Measurements from ENCODE around the gene LUZP2.

LUZP2 gene

DNA sequence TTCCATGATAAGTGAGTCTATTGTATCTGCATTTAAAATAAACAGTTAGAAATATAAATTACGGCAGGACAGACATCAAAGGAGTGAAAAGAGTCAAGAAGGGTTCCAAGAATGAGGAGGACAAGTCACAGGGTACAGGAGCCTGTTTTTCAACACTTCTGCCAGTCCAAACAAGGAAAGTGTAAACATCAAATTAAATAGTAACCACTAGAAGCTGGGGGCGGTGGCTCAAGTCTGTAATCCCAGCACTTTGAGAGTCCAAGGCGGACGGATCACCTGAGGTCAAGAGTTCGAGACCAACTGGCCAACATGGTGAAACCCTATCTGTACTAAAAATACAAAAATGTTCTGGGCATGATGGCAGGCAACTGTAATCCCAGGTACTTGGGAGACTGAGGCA lies 219.6 kb downstream of the LUZP2 start:
- no peak for DNase-seq (ENCODE audit: low spot score)

DNA sequence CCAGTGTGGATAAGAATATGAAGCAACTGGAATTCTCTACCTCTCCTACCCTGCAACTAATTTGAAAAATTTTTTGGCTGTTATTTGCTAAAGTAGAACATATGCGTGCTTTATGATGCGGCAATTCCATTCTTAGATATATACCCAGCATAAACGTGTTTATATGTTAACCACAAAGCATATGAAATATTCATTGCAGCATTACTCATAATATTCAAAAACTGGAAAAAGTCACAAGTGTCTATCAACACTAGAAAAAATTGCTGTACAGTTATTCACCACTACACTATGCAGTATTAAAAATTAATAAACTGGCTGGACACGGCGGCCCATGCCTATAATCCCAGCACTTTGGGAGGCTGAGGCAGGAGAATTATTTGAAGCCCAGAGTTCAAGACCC lies 226.4 kb downstream of the LUZP2 start:
- DNase-seq (ENCODE audit: low spot score) = no peak

- no peak for DNase-seq (ENCODE audit: low spot score)
Observed at GRCh38 chr11:24731554-24731953, 234.7 kb downstream of the LUZP2 start.

DNA sequence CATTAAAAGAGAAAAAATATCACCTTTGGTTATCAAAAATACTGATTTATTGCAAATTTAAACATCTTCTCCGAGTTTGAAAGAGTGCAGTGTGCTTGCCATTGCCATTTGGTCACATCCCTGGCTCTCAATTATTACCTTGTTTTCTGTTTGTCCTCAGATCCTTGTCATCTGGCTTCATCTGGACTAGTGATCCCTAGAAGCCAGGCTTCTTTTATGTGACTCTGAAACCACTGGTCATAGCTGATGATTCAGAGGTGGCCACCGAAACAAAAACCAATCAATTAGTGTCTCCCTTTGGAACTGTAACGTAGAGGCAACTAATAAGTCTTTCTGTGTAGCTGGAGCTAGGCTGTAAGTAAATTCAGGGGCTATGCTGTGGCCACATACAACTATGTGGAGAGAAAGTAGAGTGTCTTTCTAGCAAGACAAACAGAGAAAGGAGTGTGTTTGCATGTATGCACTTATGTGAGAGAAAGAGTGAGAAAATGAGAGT lies 237.9 kb downstream of the LUZP2 start:
- no peak for DNase-seq (ENCODE audit: low spot score)

- DNase-seq (ENCODE audit: low spot score) = no peak
Observed at GRCh38 chr11:24738972-24739371, 242.1 kb downstream of the LUZP2 start.

GRCh38 chr11:24739637-24740036 lies 242.8 kb downstream of the LUZP2 start:
- no peak for DNase-seq (ENCODE audit: low spot score)

- DNase-seq (ENCODE audit: low spot score) = no peak
Observed at GRCh38 chr11:24747275-24748251, 250.7 kb downstream of the LUZP2 start.

DNA sequence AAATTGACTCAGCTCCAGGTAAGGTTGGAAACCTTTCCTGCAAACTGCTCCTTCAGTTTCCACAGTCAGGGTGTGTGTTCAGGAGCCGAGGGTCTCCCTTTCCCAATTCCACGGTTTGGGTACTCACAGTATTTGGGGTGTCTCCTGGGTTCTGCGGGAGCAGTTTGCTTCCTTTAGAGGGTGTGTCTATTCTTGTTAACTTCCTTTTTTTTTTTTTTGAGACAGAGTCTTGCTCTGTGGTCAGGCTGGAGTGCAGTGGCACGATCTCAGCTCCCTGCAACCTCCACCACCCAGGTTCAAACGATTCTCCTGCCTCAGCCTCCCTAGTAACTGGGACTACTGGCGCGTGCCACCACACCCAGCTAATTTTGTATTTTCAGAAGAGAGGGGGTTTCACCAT lies 251.4 kb downstream of the LUZP2 start:
- DNase-seq (ENCODE audit: low spot score) = no peak

DNA sequence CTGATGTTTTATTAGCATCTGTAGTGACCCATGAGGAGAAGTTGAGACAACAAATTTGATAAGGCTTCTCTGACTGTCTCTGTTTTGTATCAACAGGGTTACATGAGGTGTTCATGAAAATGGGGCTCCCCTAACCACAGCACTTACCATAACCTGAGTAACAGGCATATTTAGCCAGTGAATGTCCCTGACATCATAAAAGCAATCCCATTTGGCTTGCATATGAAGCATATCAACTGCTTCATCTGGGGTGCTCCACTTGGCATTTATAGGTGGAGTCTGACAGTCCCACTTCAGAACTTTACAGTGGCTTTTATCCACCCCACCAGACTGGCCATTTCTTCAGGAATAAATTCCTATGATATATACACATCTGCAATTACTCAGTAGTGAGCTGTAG lies 257.6 kb downstream of the LUZP2 start:
- no peak for DNase-seq (ENCODE audit: low spot score)

GRCh38 chr11:24755260-24755839 lies 258.5 kb downstream of the LUZP2 start:
- no peak for DNase-seq (ENCODE audit: low spot score)

DNA sequence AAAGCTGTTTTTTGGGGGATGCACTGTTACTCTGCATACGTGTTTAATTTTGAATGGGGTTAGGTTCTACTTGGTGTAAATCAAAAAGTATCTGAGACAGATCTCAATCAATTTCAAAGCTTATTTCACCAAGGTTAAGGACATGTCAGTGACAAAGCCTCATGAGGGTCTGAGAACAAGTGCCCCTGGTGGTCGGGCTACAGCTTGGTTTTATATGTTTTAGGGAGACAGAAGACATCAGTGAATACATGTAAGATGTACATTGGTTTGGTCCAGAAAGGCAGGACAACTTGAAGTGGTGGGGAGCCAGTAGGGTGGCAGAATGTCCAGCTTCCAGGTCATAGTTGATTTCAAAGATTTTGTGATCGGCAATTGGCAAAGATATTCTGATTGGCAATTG lies 262.9 kb downstream of the LUZP2 start:
- DNase-seq (ENCODE audit: low spot score) = no peak

GRCh38 chr11:24760681-24761080 lies 263.8 kb downstream of the LUZP2 start:
- DNase-seq (ENCODE audit: low spot score) = no peak

- no peak for DNase-seq (ENCODE audit: low spot score)
Observed at GRCh38 chr11:24762076-24762475, 265.2 kb downstream of the LUZP2 start.

DNA sequence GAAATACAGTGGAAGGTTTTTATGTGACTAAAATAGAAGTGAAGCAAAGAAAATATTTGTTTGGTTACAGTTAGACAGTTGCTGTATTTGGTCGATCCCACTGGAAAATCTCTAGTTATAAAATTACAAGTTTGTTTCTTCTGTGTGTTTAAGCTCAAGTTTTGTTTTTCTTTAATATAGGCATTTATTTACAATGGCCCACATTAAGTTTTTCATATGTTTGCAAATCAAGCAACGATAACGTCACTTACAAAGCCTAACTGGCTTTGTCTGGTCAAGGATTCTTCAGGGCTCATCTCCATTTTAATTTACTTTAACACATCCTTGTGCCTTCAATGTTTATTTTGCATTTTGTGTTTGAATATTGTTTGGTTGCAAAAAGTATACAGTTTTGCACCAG lies 270.6 kb downstream of the LUZP2 start:
- DNase-seq (ENCODE audit: low spot score) = no peak

DNA sequence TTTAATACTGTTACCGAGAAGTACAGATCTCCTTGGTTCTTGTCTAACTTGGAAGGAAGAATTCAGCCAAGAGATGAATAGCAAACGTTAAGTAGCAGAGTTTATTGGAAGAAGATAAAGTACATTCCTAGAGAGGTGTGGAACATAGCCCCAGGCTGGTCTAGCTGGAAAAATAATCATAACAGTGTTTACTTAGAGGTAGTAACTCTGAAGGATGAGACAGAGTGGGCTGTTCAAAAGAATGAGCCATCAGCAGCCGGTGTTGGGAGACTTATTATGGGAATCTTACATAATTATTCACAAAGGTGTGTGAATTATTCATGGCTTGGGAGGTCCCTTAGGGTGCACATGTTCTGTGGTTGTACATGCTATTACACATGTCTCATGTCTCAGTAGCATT lies 276.5 kb downstream of the LUZP2 start:
- DNase-seq (ENCODE audit: low spot score) = no peak

DNA sequence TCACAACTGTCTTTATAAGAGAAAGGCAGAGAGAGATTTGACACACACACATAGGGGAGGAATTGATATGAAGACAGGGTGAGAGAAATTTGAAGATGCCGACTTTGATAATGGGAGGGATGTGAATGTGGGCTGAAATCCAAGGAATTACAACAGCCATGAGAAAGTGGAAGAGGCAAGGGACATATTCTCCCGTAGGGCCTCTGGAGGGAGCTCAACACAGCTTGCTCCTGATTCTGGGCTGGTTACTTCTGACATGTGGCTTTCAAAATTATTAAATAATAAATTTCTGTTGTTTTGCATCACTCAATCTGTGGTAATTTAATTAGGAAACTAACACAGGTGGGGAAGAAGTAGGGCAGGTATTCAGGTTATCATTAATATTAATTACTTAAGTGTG lies 282.9 kb downstream of the LUZP2 start:
- DNase-seq (ENCODE audit: low spot score) = no peak

DNA sequence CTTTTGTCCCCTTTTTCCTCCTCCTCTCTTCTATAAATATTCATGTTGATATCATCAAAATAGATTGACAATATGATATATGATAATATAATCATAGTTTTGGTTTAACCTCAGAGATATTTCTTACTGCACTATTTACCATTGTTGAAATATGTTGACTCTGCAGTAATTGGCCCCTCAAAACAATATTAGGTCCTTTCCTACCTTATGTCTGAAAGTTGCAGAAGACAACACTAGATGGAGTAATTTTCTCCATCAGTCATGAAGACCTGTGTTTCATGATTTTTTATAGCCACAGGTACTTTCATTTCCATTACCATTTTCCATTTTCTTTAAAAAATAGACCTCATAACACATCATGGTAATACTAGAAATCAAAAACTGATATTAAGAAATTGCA lies 284.4 kb downstream of the LUZP2 start:
- no peak for DNase-seq (ENCODE audit: low spot score)

GRCh38 chr11:24793479-24793878 lies 296.6 kb downstream of the LUZP2 start:
- no peak for DNase-seq (ENCODE audit: low spot score)

- no peak for DNase-seq (ENCODE audit: low spot score)
Observed at GRCh38 chr11:24794064-24794463, 297.2 kb downstream of the LUZP2 start.

- no peak for DNase-seq (ENCODE audit: low spot score)
Observed at GRCh38 chr11:24805671-24806070, 308.8 kb downstream of the LUZP2 start.

DNA sequence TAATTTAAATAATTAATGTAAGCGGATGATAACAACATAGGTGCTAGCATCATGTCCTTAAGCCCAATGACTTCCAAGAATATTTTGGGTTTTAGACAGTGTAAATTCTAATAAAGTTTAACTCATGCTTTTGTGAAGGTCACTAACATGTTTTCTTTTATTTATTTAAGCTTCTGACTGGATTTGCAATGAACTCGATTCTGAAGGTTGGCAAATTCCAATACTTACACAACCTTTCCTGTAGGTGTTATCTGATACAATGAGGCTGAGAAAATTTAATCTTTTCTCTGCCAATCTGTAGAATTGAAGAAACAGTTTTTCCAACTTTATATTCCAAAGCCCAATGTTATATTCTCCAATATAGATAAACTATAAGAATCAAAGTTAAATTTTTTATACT lies 311.3 kb downstream of the LUZP2 start:
- no peak for DNase-seq (ENCODE audit: low spot score)

GRCh38 chr11:24819006-24819405 lies 322.2 kb downstream of the LUZP2 start:
- DNase-seq (ENCODE audit: low spot score) = no peak

DNA sequence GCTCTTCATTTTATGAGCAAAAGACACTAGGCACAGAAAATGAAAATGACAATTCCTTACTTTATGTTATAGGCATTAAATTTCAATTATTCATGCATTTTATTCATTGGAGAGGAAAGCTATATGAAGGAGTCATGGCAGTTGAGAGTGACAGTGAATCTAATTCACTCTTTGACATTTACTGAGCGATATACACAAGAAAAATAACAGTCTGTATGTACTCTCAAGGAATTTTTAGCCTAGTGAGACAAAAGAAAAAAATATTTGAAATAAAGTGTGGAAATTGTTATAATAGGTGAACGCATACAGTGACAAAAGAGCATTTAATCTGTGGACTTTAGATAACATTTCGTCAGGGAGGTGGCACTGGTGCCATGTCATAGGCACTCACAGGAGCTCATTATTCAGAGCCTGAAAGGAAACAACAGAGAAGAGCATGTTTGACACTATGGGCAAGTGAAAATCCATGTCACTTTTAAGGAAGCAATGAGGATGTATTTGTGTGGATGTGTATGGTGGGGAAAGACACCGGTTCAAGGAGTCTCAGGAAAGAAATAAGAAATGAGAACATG lies 323.1 kb downstream of the LUZP2 start:
- no peak for DNase-seq (ENCODE audit: low spot score)
